Measurements from ENCODE around the gene VAC14. TPM values are rescaled to one million over a fixed set of nuclear protein-coding genes. Genes with fewer than 3 reads are reported as not detected.

Gene VAC14
- total RNA-seq, 3 donors from 2014 or later: 32.3 to 35.1 (median 32.8) TPM

DNA sequence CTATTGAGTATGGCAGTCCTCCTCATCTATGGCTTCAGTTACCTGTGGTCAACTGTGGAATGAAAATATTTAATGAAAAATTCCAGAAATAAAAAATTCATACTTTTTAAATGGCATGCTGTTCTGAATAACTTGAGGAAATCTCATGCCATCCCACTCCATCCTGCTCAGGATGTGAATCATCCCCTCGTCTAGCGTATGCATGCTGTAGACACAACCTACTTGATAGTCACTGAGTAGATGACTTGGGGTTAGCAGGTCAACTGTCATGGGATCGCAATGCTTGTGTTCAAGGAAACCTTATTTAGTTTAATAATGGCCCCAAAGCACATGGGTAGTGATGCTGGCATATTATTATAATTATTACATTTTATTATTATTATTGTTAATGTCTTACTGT, 4.8 kb upstream of the VAC14 start:
- Histone ChIP-seq H3K36me3 (ENCODE audit: low read depth) (no peaks in the 10 kb centered on the region), H3K4me3 (no peak overlapping the region), H3K9me3 (peaks cover 7% of the 10 kb centered on the region), H3K4me1 (ENCODE audit: low read depth) (no peaks in the 10 kb centered on the region)
- TF ChIP-seq, protein P1, sequence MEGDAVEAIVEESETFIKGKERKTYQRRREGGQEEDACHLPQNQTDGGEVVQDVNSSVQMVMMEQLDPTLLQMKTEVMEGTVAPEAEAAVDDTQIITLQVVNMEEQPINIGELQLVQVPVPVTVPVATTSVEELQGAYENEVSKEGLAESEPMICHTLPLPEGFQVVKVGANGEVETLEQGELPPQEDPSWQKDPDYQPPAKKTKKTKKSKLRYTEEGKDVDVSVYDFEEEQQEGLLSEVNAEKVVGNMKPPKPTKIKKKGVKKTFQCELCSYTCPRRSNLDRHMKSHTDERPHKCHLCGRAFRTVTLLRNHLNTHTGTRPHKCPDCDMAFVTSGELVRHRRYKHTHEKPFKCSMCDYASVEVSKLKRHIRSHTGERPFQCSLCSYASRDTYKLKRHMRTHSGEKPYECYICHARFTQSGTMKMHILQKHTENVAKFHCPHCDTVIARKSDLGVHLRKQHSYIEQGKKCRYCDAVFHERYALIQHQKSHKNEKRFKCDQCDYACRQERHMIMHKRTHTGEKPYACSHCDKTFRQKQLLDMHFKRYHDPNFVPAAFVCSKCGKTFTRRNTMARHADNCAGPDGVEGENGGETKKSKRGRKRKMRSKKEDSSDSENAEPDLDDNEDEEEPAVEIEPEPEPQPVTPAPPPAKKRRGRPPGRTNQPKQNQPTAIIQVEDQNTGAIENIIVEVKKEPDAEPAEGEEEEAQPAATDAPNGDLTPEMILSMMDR (IDR thresholded peaks at IDR 0.05): no peak
- intact Hi-C loops (cut with DNase I, micrococcal nuclease): no loop called here
- DNase-seq (no peak), ATAC-seq (no peak)

- Histone ChIP-seq H3K4me3 (no peak overlapping the region), H3K4me1 (ENCODE audit: low read depth) (peaks cover under 1% of the 10 kb centered on the region), H3K36me3 (ENCODE audit: low read depth) (no peaks in the 10 kb centered on the region), H3K9me3 (peaks cover 7% of the 10 kb centered on the region)
- DNase-seq: no peak
- ATAC-seq: no peak
- TF ChIP-seq, protein P1 (IDR thresholded peaks at IDR 0.05): no peak
- intact Hi-C loops (cut with DNase I, micrococcal nuclease): no loop called here
These were observed 4.4 kb upstream of the VAC14 start for GRCh38 chr16:70805380-70805779.

- TF ChIP-seq, protein P1 (IDR thresholded peaks at IDR 0.05): no peak
These were observed 3.8 kb upstream of the VAC14 start for GRCh38 chr16:70804734-70805169.

DNA sequence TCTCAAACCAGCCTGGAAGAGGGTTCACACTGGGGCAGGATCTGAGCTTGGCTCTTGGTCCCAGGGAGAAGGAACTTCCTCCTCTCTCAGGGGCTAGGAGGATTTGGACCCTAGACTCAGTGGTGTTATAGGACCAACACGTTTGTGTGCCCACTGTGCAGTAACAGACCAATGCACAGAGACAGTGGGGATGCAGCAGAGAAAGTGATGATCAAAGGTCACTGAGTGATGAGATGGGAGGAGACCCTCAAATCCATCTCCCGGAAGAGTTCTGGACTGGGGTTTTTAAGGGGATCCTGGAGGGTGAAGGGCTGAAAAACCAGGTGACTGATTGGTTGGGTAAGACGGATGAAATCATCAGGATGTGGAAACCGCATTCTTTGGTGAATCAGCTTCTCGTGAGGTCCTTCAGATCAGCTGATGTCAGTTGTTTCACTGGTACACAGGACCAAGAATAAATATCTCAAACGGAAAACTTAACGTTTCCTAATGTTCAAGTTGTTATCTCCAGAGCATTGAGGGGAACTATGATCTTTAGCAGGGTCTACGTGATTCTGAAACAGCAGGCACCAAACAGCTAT, 3.3 kb upstream of the VAC14 start:
- intact Hi-C loops (cut with DNase I, micrococcal nuclease): no loop called here
- H3K4me3 ChIP-seq: no peak overlapping the region
- no peak for ATAC-seq
- TF ChIP-seq, protein P1 (IDR thresholded peaks at IDR 0.05): no peak
- no peaks in the 10 kb centered on the region for H3K36me3 ChIP-seq (ENCODE audit: low read depth)
- DNase-seq: no peak
- H3K4me1 ChIP-seq (ENCODE audit: low read depth): peaks cover 10% of the 10 kb centered on the region
- H3K9me3 ChIP-seq: peaks cover 7% of the 10 kb centered on the region

More at GRCh38 chr16:70804734-70805169, 3.8 kb upstream of the VAC14 start:
- Histone ChIP-seq H3K4me1 (ENCODE audit: low read depth) (peaks cover 6% of the 10 kb centered on the region), H3K36me3 (ENCODE audit: low read depth) (no peaks in the 10 kb centered on the region), H3K4me3 (no peak overlapping the region), H3K9me3 (peaks cover 7% of the 10 kb centered on the region)
- DNase-seq (no peak), ATAC-seq (no peak)
- intact Hi-C loops (cut with DNase I, micrococcal nuclease): no loop called here

- DNase-seq (no peak), ATAC-seq (no peak)
- TF ChIP-seq, protein P1 (IDR thresholded peaks at IDR 0.05): no peak
- intact Hi-C loops (cut with DNase I, micrococcal nuclease): no loop called here
- peaks cover 10% of the 10 kb centered on the region for H3K4me1 ChIP-seq (ENCODE audit: low read depth)
- H3K36me3 ChIP-seq (ENCODE audit: low read depth): no peaks in the 10 kb centered on the region
- H3K4me3 ChIP-seq: no peak overlapping the region
- peaks cover 7% of the 10 kb centered on the region for H3K9me3 ChIP-seq
These were observed 2.4 kb upstream of the VAC14 start for GRCh38 chr16:70803319-70803718.

- ATAC-seq (no peak), DNase-seq (no peak)
- TF ChIP-seq, protein P1 (IDR thresholded peaks at IDR 0.05): no peak
- intact Hi-C loops (cut with DNase I, micrococcal nuclease): no loop called here
- Histone ChIP-seq H3K4me3 (no peak overlapping the region), H3K4me1 (ENCODE audit: low read depth) (peaks cover 10% of the 10 kb centered on the region), H3K36me3 (ENCODE audit: low read depth) (no peaks in the 10 kb centered on the region), H3K9me3 (peaks cover 7% of the 10 kb centered on the region)
These were observed 653 bp upstream of the VAC14 start for GRCh38 chr16:70801611-70802010.

Data from mucosa of descending colon (tissue), 3 donors.